Subcutaneous adipose tissue (tissue), 4 donors: ENCODE data around the gene FCHSD1. TPM values are rescaled to one million over a fixed set of nuclear protein-coding genes. Genes with fewer than 3 reads are reported as not detected.

Experiments
- CTCF ChIP-seq: fragments of 450-650 bp; IDR thresholded peaks from one replicate; pipeline ENCODE4 v1.5.1; 2016; ENCODE audit warnings: low read depth, mild to moderate bottlenecking, control low read depth, antibody characterized with exemption, moderate library complexity
- total RNA-seq, 4 donors: library from RNA; depleted of rRNA; stranded (reverse); fragments of >200 nt; gene quantifications; one replicate each; pipeline ENCODE4 v1.1.0, GENCODE V29; 2016

Gene FCHSD1
- total RNA-seq, 4 donors from 2014 or later = 4.4 to 23.1 (median 16.3) TPM

GRCh38 chr5:141640051-141640415, 11.2 kb downstream of the FCHSD1 start:
- TF ChIP-seq CTCF = no peak

- no peak for TF ChIP-seq CTCF
Observed at GRCh38 chr5:141639357-141640050, 11.7 kb downstream of the FCHSD1 start.

- no peak for TF ChIP-seq CTCF
Observed at GRCh38 chr5:141638771-141639170, 12.4 kb downstream of the FCHSD1 start.

GRCh38 chr5:141637767-141638419, 13.3 kb downstream of the FCHSD1 start:
- no peak for TF ChIP-seq CTCF

- TF ChIP-seq CTCF = no peak
Observed at GRCh38 chr5:141637123-141637766, 14.0 kb downstream of the FCHSD1 start.

GRCh38 chr5:141636413-141637122, 14.7 kb downstream of the FCHSD1 start, which contains the start of the genes HDAC3 and RELL2:
HDAC3 (minus strand) TSS chr5:141636849; CDS start chr5:141636790, 59 bp downstream.
RELL2 (plus strand) TSS chr5:141636997; CDS start chr5:141638226, 1,229 bp downstream.
- no peak for TF ChIP-seq CTCF

- TF ChIP-seq CTCF = no peak
Observed at GRCh38 chr5:141636106-141636412, 15.2 kb downstream of the FCHSD1 start.
